ENCODE measurements around the gene MYO3B.

MYO3B gene

GRCh38 chr2:170582751-170583463, 405.0 kb downstream of the MYO3B start:
- Histone ChIP-seq H3K36me3 (ENCODE audit: control insufficient read depth, insufficient read depth, low read length) (no peaks in the 10 kb centered on the region), H3K27me3 (replicated peaks; ENCODE audit: control insufficient read depth, insufficient read depth, low read length) (no peaks in the 10 kb centered on the region), H3K4me3 (replicated peaks; ENCODE audit: low read depth, low read length) (no peak overlapping the region)
- no peak for DNase-seq (ENCODE audit: extremely low read depth, insufficient read length)
- no peak for TF ChIP-seq CTCF (IDR thresholded peaks at IDR 0.05; ENCODE audit: insufficient read depth, low read length, poor library complexity, severe bottlenecking)

- H3K36me3 ChIP-seq (ENCODE audit: control insufficient read depth, insufficient read depth, low read length), result no peaks in the 10 kb centered on the region
- TF ChIP-seq CTCF (IDR thresholded peaks at IDR 0.05; ENCODE audit: insufficient read depth, low read length, poor library complexity, severe bottlenecking), result no peak
- H3K27me3 ChIP-seq (replicated peaks; ENCODE audit: control insufficient read depth, insufficient read depth, low read length), result no peaks in the 10 kb centered on the region
- DNase-seq (ENCODE audit: extremely low read depth, insufficient read length), result no peak
- no peak overlapping the region for H3K4me3 ChIP-seq (replicated peaks; ENCODE audit: low read depth, low read length)
These were observed 407.1 kb downstream of the MYO3B start for GRCh38 chr2:170585067-170585466.

DNA sequence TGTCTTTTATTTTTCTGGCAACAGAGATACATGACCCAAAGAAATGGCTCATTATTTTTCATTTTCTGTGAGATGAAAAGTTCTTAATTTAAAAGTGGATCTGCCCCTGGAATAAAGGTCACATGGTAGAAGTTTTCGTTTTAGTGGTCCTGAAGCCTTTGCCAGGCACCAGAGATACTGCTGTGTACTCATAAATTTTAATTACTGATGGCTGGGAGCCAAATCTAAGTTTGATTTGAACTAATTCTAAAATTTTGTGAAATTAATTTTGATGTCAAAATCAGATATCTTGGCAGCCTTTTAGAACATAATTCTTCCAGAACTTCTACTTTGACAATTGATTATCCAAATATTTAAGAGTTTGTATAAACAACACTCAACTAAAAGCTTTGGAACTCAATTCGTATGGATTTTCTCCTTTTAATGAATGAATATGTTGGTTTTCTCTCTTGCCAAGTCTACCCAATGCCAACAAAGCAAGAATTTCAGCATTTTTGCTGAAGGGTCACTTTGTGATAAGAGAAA, 408.7 kb downstream of the MYO3B start:
- no peaks in the 10 kb centered on the region for H3K27me3 ChIP-seq (replicated peaks; ENCODE audit: control insufficient read depth, insufficient read depth, low read length)
- no peak for DNase-seq (ENCODE audit: extremely low read depth, insufficient read length)
- no peak overlapping the region for H3K4me3 ChIP-seq (replicated peaks; ENCODE audit: low read depth, low read length)
- no peaks in the 10 kb centered on the region for H3K36me3 ChIP-seq (ENCODE audit: control insufficient read depth, insufficient read depth, low read length)
- no peak for TF ChIP-seq CTCF (IDR thresholded peaks at IDR 0.05; ENCODE audit: insufficient read depth, low read length, poor library complexity, severe bottlenecking)

DNA sequence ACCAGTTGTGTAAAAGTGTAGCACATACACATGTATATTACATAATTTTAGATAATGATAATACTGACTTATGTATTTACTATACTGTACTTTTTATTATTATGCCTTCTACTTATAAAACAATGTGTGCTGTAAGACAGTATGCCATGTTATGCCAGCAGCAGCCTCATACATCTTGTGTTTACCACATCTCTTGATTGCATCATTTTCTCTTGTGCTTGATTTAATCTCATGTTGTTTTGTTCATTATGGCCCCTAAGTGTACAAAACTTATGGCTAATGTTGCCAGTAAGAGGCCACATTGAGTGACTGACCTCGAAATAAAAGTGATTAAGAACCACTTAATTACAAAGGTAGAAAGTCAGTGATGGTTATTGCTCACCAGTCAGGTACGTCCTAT, 409.2 kb downstream of the MYO3B start:
- DNase-seq (ENCODE audit: extremely low read depth, insufficient read length), result no peak
- no peaks in the 10 kb centered on the region for H3K36me3 ChIP-seq (ENCODE audit: control insufficient read depth, insufficient read depth, low read length)
- TF ChIP-seq CTCF (IDR thresholded peaks at IDR 0.05; ENCODE audit: insufficient read depth, low read length, poor library complexity, severe bottlenecking), result no peak
- H3K27me3 ChIP-seq (replicated peaks; ENCODE audit: control insufficient read depth, insufficient read depth, low read length), result no peaks in the 10 kb centered on the region
- no peak overlapping the region for H3K4me3 ChIP-seq (replicated peaks; ENCODE audit: low read depth, low read length)

DNA sequence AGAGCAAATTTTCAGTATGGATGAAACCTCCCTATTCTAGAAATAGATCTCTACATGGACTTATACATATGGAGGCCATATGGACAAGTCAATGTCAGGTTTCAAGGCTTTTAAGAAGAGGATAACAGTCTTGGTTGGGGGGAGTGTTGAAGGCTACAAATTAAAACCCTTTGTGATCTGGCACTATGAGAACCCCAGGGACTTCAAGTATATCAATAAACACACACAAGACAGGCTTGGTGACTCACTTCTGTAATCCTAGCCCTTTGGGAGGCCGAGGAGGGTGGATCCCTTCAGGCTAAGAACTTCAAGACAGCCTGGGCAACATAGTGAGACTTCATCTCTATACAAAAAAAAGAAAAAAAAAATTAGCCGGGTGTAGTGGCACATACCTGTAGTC, 410.0 kb downstream of the MYO3B start:
- Histone ChIP-seq H3K36me3 (ENCODE audit: control insufficient read depth, insufficient read depth, low read length) (no peaks in the 10 kb centered on the region), H3K4me3 (replicated peaks; ENCODE audit: low read depth, low read length) (no peak overlapping the region), H3K27me3 (replicated peaks; ENCODE audit: control insufficient read depth, insufficient read depth, low read length) (no peaks in the 10 kb centered on the region)
- no peak for TF ChIP-seq CTCF (IDR thresholded peaks at IDR 0.05; ENCODE audit: insufficient read depth, low read length, poor library complexity, severe bottlenecking)
- DNase-seq (ENCODE audit: extremely low read depth, insufficient read length), result no peak
